Measurements from ENCODE around the gene SCP2.

SCP2 gene

DNA sequence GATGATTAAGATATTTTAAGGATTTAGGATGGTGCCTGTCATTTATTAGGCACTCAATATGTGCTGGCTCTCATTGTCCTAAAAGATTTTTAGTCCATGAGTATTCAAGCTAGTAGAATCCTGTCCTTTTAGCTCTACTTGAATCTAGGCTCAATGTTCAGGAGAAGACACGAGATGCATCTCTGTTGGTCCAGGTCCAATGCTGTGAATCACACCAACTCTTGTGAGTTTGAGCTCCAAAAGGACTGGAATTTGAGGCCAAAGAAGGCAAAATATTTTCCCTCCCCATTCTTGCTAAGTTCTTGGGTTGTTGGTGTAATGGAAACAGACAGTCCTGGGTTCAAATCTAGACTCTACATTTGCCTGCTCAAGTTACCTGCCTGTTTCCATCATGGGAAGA, 133.5 kb downstream of the SCP2 start:
- TF ChIP-seq, protein P1, sequence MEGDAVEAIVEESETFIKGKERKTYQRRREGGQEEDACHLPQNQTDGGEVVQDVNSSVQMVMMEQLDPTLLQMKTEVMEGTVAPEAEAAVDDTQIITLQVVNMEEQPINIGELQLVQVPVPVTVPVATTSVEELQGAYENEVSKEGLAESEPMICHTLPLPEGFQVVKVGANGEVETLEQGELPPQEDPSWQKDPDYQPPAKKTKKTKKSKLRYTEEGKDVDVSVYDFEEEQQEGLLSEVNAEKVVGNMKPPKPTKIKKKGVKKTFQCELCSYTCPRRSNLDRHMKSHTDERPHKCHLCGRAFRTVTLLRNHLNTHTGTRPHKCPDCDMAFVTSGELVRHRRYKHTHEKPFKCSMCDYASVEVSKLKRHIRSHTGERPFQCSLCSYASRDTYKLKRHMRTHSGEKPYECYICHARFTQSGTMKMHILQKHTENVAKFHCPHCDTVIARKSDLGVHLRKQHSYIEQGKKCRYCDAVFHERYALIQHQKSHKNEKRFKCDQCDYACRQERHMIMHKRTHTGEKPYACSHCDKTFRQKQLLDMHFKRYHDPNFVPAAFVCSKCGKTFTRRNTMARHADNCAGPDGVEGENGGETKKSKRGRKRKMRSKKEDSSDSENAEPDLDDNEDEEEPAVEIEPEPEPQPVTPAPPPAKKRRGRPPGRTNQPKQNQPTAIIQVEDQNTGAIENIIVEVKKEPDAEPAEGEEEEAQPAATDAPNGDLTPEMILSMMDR (IDR thresholded peaks at IDR 0.05; ENCODE audit: insufficient read depth, low read depth, low read length, missing control alignments): no peak
- no peak for DNase-seq (ENCODE audit: low read depth)
- H3K4me3 ChIP-seq (ENCODE audit: low read depth, low read length): no peak overlapping the region

DNA sequence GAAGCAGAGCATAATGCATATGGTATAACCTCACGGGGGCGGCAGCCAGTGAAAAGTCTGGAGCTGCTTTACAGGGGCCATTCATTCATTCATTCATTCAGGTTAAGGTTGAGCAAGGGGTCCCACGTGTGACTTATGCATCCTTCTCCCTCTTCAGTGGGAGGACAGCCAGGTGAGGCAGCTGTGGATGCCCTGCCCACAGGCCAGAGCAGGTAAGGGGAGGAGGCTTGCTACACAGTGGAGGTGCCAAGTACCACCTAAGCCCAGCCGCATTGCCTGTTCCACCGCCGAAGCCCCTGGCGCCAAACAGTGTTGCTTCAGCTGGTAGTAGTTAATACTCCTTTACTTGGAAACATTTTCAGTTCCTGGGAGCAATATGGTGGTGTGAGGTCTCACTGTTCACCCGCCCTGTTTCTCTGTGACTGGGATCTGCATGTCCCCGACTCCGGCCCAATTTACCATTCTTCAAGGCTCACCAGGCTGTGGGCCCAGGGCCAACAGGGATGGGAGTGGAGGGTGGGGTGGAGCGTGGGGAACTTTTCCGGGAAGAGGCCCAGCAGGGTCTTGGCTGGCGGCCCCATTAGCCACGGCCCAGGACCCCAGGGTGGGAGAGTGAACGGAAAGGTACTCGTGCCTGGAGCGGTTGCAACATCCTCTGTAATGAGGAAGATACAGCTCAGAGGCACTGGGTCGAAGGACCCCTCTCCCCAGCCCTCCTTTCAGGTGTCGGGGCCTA, 134.2 kb downstream of the SCP2 start:
- H3K4me3 ChIP-seq (ENCODE audit: low read depth, low read length): no peak overlapping the region
- DNase-seq (ENCODE audit: low read depth): no peak
- TF ChIP-seq, protein P1 (IDR thresholded peaks at IDR 0.05; ENCODE audit: insufficient read depth, low read depth, low read length, missing control alignments): no peak

DNA sequence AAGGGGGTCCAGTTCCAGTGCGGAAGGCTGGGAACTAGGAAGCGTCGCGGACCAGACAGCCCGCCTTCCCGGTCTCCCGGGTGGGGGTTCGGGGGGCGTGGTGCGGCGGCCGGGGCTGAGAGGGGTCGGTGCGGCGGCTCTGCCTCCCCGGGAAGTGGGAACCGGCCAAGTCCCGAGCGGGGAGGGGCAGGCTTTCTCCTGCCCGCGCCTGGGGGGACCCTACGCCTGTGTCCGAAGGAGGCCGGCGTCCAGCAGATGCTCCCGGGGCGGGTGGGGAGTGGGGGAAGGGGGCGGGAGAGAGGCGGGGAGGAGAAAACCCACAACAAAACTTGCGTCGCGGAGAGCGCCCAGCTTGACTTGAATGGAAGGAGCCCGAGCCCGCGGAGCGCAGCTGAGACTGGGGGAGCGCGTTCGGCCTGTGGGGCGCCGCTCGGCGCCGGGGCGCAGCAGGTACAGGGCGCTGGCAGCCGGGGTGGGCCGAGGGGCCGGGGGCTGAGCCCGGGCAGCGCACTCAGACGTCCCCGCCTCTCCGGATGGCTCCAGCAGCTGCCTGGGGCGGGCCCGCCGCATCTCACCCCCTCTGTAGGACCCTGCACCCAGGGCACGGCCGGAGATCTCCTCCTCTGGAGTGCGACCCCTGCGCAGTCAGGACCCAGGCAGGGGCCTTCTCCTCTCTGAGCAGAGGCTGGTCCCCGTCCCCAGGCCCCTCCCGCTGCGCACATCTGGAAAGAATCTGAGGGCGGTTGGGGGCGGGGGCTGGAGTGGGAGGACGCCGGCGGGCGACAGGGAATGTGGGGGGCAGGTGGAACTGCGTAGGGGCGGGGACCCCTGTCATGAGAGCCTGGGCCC, 135.0 kb downstream of the SCP2 start, which contains the start of gene PODN:
PODN (plus strand) TSS at position 355 of the 849 bp plus-strand sequence. CDS start 7,643 bp downstream, outside the sequence.
- H3K4me3 ChIP-seq (ENCODE audit: low read depth, low read length): no peak within 1 kb of the TSS
- TF ChIP-seq, protein P1 (IDR thresholded peaks at IDR 0.05; ENCODE audit: insufficient read depth, low read depth, low read length, missing control alignments): no peak
- DNase-seq (ENCODE audit: low read depth): no peak

DNA sequence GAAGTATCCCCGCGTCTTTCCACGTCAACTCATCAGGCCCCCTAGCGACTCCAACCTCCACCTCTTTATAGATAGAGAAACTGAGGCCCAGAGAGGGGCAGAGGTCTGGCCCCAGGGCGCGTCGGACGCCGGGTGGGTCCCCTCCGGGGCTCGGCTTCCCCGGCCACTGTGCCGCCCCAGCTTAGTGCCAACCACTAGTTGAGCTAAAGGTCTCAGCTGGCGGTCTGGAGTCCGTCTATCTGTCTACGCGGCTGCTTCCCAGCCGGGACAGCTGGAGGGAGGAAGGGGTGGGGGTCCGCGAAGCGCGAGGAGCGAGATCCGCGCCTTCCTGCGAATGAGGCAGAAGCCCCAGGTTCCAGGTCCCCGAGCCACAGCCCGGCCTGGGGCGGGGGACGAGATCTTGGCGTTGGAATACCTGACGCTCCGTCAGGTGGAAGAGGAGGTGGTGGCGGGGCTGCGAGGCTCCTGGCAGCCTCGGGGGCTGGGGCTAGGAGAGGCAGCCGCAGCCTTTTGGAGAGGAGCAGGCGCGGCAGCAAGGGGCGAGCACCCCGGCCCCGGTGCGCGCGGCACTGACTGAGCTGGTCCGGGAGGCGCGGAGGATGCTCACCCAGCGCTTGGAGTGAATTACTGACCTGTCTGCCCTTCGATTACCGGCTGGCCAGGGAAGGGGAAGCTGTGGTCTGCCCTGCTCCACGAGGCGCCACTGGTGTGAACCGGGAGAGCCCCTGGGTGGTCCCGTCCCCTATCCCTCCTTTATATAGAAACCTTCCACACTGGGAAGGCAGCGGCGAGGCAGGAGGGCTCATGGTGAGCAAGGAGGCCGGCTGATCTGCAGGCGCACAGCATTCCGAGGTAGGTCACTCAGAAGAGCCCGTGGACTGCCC, 135.9 kb downstream of the SCP2 start:
- DNase-seq (ENCODE audit: low read depth): no peak
- TF ChIP-seq, protein P1 (IDR thresholded peaks at IDR 0.05; ENCODE audit: insufficient read depth, low read depth, low read length, missing control alignments): no peak
- H3K4me3 ChIP-seq (ENCODE audit: low read depth, low read length): no peak overlapping the region

DNA sequence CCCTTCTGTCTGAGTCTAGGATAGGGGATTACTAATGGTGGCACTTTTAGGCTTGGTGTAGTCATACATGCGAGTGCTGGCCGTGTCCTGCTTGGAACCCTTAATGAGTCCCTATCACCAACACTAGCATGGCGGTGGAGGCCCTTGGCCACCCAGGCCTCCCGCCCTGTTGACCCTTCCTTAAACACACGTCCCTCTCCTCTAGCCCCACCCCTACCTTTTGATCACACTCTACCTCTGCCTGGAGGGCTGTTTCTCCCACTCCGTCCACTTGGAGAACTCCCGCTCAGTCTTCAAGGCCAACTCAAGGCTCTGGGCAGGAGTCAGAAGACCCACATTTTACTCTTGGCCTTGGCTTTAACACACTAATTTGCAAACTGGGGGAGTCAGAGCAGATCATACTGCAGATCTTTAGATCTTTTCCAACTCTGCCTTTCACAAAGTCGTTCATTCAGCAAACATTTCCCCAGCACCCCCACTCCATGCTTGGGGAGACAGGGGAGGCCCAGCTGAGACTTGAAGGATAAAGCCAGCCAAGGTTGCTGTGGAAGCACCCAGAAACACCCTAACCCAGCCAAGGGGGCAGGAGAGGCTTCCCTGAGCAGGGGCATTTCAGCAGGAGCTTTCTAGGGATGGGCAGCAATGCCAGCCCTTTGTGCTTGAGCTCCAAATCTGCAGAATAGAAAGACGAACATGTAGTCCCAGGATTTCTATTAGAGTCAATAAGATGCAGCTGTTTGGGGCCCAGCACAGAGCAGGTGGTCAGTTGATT, 136.9 kb downstream of the SCP2 start:
- no peak for DNase-seq (ENCODE audit: low read depth)
- TF ChIP-seq, protein P1 (IDR thresholded peaks at IDR 0.05; ENCODE audit: insufficient read depth, low read depth, low read length, missing control alignments): no peak
- H3K4me3 ChIP-seq (ENCODE audit: low read depth, low read length): no peak overlapping the region

DNA sequence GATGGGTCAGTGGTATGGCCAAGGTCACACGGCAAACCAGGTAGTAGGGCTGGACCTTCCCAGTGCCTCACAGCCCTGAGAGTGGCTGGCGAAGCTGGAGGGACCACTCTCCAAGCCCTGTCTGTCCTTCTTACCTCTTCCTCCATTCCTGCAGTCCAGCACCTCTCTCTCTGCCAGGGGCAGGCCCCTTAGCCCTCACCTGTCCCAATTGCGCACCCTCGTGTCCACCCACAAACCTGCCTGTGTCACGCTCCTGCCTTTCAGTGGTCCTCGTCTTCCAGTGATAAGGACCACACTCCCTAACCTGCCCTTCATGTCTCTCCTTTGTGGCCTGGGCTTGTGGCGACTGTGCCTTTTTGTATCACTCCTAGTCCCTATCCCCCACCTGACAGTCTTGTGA, 138.3 kb downstream of the SCP2 start:
- H3K4me3 ChIP-seq (ENCODE audit: low read depth, low read length): no peak overlapping the region
- no peak for DNase-seq (ENCODE audit: low read depth)
- TF ChIP-seq, protein P1 (IDR thresholded peaks at IDR 0.05; ENCODE audit: insufficient read depth, low read depth, low read length, missing control alignments): no peak

All from GM12865 (cell line).